Activated T-helper 1 cell treated with Interleukin-2 at 50 U/mL for 16 hours (primary cell): ENCODE measurements around the gene DNM1L.

ENCODE experiments used
- DNase-seq: peaks from one replicate; pipeline ENCODE4 v3.0.0-alpha.2; 2020; ENCODE audit warnings: low read depth

DNM1L gene

DNA sequence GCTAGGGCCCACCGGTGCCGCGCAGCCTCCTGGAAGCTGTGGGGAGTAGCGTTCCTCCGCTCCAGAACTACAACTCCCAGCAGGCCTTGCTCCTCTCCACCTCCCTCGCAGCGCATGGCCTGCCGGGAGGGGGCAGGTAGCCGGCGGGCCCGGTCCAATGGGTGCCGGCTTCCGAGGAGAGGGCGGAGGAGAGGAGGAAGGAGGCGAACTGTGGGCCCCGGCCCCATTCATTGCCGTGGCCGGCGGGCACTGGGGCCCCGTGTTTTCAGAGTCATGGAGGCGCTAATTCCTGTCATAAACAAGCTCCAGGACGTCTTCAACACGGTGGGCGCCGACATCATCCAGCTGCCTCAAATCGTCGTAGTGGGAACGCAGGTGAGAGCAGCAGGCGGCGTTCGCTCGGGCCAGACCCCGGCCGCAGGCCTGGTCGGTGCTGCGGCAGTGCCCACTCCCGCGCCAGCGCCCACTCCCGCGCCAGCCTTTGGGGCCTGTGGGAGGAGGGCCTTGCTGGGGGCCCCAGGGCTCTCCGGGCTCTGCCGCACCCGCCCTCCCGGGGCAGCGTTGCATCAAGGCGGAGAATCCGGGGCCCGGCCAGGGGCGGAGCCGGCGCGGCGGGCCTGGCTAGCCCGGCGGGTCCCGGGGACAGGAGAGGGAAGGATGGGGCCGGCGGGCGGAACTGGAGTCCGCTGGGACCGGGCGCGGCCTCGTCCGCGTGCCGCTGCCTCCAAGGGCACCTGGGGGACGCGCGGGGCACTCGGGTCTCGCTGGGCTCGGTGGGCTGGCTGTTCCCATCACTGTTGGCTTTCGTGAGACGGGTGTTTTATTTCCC, at the start of gene DNM1L:
TSS of gene DNM1L (plus strand) at position 211 of the 829 bp plus-strand sequence. CDS start at position 274, 63 bp downstream.
- DNase-seq: peak; percentile 85

DNA sequence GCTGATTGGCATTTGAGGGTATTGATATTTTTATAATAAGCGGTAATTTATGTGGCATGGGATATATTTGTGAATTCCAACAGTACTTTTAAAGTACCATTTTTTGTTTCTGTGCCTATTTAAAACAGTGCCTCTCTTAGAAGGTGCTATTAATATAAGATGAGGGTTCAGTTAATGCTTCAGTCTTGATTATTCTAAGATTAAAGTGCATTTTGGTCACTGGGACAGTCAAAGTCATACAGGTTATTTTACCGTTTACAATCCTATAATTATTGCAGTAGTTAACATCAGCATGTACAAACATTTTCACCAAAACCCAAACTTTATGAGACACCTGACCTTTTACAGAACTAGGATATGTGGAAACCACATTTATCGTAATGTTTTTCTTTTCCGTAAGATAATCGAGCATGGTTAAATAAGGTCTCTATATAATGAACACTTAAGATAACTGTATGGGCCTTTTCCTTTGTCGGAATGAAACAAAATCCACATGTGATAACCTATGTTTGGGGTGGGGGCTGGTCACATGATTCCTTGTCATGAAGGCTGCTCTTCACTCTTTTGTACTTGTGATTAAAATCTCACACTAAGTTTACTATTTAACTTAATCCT, 37.7 kb upstream of the DNM1L start:
- no peak for DNase-seq

- no peak for DNase-seq
Observed at GRCh38 chr12:32644431-32644830, 34.7 kb upstream of the DNM1L start.

DNA sequence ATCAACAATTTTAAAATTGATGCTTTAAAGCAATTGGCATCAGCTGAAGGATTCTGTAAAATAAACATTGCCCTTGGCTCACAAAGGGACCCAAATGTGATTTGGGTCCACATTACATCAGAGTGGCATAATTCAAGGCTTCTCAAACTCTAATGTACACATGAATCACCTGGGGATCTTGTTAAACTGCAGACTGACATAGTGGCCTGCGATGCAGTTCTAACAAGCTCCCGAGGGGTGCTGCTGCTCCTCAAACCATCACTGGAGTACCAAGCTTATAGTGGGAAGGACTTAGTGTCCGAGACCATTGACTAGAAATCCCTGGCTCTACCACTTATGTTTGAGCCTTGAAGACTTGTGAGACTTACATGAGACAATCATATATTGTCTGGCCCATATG, 31.8 kb upstream of the DNM1L start:
- no peak for DNase-seq

- no peak for DNase-seq
Observed at GRCh38 chr12:32650508-32650907, 28.6 kb upstream of the DNM1L start.

GRCh38 chr12:32651151-32651955, 27.7 kb upstream of the DNM1L start:
- no peak for DNase-seq

DNA sequence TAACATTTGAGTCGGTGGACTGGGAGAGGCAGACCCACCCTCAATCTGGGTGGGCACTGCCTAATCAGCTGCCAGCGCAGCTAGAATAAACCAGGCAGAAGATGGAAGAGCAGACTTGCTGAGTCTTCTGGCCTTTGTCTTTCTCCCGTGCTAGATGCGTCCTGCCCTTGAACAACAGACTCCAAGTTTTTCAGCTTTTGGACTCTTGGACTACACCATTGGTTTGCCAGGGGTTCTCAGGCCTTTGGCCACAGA, 27.2 kb upstream of the DNM1L start:
- DNase-seq: no peak

DNA sequence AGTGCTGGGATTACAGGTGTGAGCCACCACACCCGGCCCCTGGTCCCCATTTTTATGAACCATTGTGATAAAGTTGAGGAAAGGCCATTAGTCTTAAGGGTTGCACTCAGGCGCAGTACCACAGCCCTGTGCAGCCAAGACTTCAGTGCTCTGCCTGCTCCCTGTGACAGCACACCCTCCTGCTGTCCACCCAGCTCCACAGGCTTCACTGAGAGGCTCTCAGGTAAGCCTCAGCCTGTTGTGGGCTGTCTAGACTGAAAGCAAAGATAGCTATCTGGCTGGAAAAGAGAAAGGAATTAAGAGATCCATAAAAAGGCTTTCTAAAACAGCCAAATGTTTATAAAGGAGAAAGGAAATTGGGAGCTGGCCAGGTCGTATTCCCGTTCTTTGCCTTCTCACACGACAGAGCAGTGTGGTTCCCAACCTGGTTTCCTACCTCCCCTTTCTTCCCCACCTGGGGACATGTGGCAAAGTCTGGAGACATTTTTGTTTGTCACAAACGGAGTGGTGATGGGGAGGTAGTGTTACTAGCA, 19.1 kb upstream of the DNM1L start:
- no peak for DNase-seq

GRCh38 chr12:32661706-32662105, 17.4 kb upstream of the DNM1L start:
- DNase-seq: no peak

- no peak for DNase-seq
Observed at GRCh38 chr12:32662665-32663064, 16.4 kb upstream of the DNM1L start.

- DNase-seq: no peak
Observed at GRCh38 chr12:32666018-32666417, 13.1 kb upstream of the DNM1L start.

GRCh38 chr12:32669584-32669983, 9.5 kb upstream of the DNM1L start:
- no peak for DNase-seq

DNA sequence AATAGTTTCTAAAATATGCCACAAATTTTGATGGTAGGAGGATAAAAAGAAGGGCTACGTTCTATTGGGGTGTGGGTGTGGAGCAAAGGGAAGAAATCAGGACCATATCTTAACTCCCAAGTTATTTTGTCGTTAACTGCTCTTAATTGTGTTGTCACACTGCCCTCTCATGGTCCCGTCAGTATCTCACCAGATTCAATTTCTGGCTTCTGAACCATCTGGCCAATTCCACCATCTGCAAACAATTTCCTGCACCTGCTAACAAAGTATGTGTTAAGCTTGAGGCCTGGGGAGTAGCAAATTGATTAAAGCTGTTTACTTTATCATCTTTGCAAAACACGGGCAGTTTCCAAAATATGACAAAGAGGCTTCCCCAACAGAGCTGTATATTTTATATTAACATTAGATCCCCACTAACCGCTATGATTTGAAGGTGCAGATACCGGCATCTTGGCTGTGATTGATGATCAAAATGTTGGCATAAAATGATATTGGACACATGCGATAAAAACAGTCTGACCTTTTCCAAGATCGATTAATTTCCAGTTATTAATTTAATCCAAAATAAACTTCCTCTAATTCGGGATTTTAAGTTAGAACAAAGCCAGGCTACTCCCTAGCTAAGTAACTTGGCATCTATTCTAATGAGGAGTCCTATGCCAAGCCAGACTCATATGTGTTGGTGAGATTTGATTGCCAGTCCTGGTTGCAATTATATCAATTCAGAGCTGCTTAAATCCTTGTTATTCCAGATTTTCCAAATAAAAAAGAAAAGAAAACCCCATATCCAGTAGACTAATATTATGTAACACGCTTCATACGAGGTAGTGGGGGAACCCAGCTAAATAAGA, 6.9 kb upstream of the DNM1L start:
- no peak for DNase-seq

- no peak for DNase-seq
Observed at GRCh38 chr12:32679920-32680237, 778 bp downstream of the DNM1L start.

GRCh38 chr12:32680787-32681186, 1.7 kb downstream of the DNM1L start:
- no peak for DNase-seq

DNA sequence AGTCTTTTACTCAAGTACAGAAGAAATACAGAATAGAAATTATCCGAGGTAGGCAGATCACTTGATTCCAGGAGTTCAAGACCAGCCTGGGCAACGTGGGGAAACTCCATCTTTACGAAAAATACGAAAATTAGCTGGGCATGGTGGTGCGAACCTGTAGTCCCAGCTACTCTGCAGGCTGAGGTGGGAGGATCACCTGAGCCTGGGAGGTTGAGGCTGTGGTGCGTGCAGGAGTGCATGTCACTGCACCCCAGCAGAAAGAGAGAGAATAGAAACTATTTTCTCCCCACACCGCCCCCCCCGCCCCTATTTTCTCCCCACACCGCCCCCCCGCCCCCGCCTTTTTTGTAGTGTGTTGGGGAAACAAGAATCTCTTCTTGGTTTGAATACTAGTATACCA, 2.2 kb downstream of the DNM1L start:
- no peak for DNase-seq

GRCh38 chr12:32686340-32686739, 7.2 kb downstream of the DNM1L start:
- DNase-seq: no peak

DNA sequence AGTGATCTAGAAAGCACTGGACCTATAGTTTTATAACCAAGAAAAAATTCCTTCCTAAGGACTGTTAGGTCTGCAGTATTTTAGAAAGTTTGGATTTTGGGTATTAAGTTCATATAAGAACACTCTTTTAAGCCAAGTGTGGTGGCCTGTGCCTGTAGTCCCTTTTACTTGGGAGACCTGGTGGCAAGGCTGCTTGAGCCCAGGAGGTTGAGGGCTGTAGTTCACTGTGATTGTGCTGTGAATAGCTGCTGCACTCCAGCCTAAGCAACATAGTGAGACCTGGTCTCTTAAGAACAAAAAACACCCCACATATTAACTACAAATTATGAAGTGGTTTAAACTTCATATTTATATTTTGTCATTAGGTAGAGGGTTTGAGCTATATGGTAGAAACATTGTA, 9.7 kb downstream of the DNM1L start:
- DNase-seq: no peak

GRCh38 chr12:32690927-32691326, 11.8 kb downstream of the DNM1L start:
- no peak for DNase-seq

DNA sequence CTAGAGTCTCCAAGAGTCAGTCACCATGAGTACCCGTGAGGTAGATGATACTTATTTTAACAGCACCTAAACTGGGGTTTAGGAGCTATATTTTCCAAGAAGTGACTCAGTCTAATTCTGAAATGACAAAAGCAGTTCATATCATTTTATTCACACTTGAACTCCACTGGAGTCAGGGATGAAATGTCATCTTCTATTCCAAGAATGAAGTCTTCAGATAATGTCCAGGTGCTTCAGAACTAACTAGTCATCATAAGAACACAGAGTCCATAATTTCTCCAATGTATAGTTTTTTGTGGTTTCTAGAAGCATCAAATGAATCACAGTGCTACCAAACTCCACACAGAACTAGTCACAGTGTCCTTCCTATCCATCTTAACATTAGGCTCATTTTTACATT, 13.3 kb downstream of the DNM1L start:
- DNase-seq: no peak

DNA sequence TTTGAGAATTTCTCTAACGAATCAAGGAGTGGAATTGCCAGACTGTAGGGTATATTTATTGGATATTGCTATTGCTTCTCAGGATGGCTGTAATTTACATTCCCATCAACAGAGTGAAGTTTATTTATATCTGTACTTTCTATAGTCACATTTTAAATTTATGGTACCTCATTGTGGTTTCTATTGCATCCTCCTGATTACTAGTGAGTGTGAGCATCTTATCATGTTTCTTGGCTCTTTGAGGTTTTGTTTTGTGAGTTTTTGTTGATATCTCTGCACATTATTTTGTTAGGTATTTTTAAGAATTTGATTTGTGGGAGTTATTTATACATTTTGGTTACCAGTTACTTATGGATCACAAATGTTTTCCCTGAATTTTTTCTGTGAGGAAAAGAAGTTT, 13.9 kb downstream of the DNM1L start:
- no peak for DNase-seq

DNA sequence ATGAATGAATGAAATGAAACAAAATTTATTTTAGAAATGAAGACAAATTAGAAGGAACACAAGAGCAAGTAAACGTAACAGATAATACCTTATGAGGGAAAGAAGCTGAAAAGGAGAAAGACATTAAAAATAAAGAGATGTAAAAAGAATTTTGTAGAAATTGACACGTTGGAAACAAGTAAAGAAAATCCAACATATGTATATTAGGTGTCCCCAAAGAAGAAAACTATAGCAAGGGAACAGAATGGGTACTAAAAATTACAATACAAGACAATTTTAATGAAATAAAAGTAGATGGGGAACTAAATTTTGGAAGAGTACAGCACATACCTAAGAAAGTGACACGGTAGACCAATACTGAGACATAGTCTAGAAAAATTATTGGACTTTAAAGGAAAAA, 16.7 kb downstream of the DNM1L start:
- no peak for DNase-seq
